WTC11 (cell line): ENCODE measurements around the gene SYNE3.

Source experiments
- ATF1 ChIP-seq: sonication (generic); formaldehyde crosslinking; IDR thresholded peaks from 2 replicates; pipeline ENCODE4 v1.8.1; 2023; ENCODE audit warnings: mild to moderate bottlenecking, moderate library complexity, missing genetic modification reagents
- CBFB ChIP-seq: sonication (generic); formaldehyde crosslinking; IDR thresholded peaks from 2 replicates; pipeline ENCODE4 v1.8.1; 2022; ENCODE audit warnings: mild to moderate bottlenecking, low read depth, missing genetic modification reagents
- FOXP1 ChIP-seq: sonication (generic); formaldehyde crosslinking; IDR thresholded peaks from 2 replicates; pipeline ENCODE4 v1.8.0; 2022; ENCODE audit warnings: missing genetic modification reagents, mild to moderate bottlenecking, moderate library complexity, borderline replicate concordance
- NFYB ChIP-seq: sonication (generic); formaldehyde crosslinking; conservative IDR thresholded peaks from 2 replicates; pipeline ENCODE4 v1.8.0; 2022; ENCODE audit warnings: low read depth, missing genetic modification reagents
- NR3C1 ChIP-seq: sonication (generic); formaldehyde crosslinking; conservative IDR thresholded peaks from 2 replicates; pipeline ENCODE4 v1.8.1; 2023; ENCODE audit warnings: low read depth, mild to moderate bottlenecking, missing genetic modification reagents
- SMAD3 ChIP-seq: sonication (generic); formaldehyde crosslinking; IDR thresholded peaks from 2 replicates; pipeline ENCODE4 v1.8.0; 2022; ENCODE audit warnings: missing genetic modification reagents, mild to moderate bottlenecking, borderline replicate concordance
- SP1 ChIP-seq: sonication (generic); formaldehyde crosslinking; conservative IDR thresholded peaks from 2 replicates; pipeline ENCODE4 v1.8.1; 2022; ENCODE audit warnings: missing genetic modification reagents
- TCF7 ChIP-seq: sonication (generic); formaldehyde crosslinking; IDR thresholded peaks from 2 replicates; pipeline ENCODE4 v1.8.0; 2022; ENCODE audit warnings: mild to moderate bottlenecking, low read depth, missing genetic modification reagents, moderate library complexity
- TF ChIP-seq, protein P1 (sequence below): fragments of 200-600 bp; IDR thresholded peaks from 2 replicates; pipeline ENCODE4 v1.8.0; 2022; ENCODE audit warnings: antibody characterized with exemption
- TF ChIP-seq, protein P2 (sequence below): sonication (generic); formaldehyde crosslinking; IDR thresholded peaks from 2 replicates; pipeline ENCODE4 v1.8.0; 2022; ENCODE audit warnings: mild to moderate bottlenecking, missing genetic modification reagents
- TF ChIP-seq, protein P3 (sequence below): sonication (generic); formaldehyde crosslinking; IDR thresholded peaks from 2 replicates; pipeline ENCODE4 v1.8.1; 2023; ENCODE audit warnings: mild to moderate bottlenecking, missing genetic modification reagents, moderate library complexity
- TF ChIP-seq, protein P4 (sequence below): sonication (generic); formaldehyde crosslinking; IDR thresholded peaks from 2 replicates; pipeline ENCODE4 v1.8.0; 2022; ENCODE audit warnings: mild to moderate bottlenecking, missing genetic modification reagents
- TF ChIP-seq, protein P5 (sequence below): sonication (generic); formaldehyde crosslinking; IDR thresholded peaks from 2 replicates; pipeline ENCODE4 v1.8.1; 2022; ENCODE audit warnings: mild to moderate bottlenecking, moderate library complexity, missing genetic modification reagents
- TF ChIP-seq, protein P6 (sequence below): sonication (generic); formaldehyde crosslinking; IDR thresholded peaks from 2 replicates; pipeline ENCODE4 v1.8.0; 2022; ENCODE audit warnings: mild to moderate bottlenecking, missing genetic modification reagents

DNA sequence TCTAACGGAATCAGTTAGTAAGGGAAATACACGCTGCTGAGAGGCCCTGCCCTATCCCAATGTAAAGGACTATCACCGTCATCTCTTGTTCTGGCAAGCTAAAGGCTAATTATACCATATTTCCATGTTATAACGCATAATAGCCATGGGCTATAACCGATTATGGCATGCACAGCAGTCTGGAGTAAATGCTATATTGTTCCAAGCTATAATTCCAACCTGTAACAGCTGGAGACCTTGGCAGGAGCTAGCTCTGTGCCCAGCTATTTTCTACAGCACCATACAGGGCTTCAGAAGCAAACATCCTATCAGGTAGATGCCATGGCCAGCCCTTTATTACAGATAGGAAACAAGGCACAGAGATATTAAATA lies 26.3 kb downstream of the SYNE3 start:
- TF ChIP-seq, protein P1, sequence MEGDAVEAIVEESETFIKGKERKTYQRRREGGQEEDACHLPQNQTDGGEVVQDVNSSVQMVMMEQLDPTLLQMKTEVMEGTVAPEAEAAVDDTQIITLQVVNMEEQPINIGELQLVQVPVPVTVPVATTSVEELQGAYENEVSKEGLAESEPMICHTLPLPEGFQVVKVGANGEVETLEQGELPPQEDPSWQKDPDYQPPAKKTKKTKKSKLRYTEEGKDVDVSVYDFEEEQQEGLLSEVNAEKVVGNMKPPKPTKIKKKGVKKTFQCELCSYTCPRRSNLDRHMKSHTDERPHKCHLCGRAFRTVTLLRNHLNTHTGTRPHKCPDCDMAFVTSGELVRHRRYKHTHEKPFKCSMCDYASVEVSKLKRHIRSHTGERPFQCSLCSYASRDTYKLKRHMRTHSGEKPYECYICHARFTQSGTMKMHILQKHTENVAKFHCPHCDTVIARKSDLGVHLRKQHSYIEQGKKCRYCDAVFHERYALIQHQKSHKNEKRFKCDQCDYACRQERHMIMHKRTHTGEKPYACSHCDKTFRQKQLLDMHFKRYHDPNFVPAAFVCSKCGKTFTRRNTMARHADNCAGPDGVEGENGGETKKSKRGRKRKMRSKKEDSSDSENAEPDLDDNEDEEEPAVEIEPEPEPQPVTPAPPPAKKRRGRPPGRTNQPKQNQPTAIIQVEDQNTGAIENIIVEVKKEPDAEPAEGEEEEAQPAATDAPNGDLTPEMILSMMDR, result no peak
- no peak for TF ChIP-seq ATF1 (CRISPR knock-in tag)
- TF ChIP-seq, protein P2, sequence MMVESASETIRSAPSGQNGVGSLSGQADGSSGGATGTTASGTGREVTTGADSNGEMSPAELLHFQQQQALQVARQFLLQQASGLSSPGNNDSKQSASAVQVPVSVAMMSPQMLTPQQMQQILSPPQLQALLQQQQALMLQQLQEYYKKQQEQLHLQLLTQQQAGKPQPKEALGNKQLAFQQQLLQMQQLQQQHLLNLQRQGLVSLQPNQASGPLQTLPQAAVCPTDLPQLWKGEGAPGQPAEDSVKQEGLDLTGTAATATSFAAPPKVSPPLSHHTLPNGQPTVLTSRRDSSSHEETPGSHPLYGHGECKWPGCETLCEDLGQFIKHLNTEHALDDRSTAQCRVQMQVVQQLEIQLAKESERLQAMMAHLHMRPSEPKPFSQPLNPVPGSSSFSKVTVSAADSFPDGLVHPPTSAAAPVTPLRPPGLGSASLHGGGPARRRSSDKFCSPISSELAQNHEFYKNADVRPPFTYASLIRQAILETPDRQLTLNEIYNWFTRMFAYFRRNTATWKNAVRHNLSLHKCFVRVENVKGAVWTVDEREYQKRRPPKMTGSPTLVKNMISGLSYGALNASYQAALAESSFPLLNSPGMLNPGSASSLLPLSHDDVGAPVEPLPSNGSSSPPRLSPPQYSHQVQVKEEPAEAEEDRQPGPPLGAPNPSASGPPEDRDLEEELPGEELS (CRISPR knock-in tag), result no peak
- TF ChIP-seq FOXP1 (CRISPR knock-in tag), result no peak
- TF ChIP-seq, protein P3, sequence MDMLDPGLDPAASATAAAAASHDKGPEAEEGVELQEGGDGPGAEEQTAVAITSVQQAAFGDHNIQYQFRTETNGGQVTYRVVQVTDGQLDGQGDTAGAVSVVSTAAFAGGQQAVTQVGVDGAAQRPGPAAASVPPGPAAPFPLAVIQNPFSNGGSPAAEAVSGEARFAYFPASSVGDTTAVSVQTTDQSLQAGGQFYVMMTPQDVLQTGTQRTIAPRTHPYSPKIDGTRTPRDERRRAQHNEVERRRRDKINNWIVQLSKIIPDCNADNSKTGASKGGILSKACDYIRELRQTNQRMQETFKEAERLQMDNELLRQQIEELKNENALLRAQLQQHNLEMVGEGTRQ (CRISPR knock-in tag), result no peak
- no peak for TF ChIP-seq SP1 (CRISPR knock-in tag)
- no peak for TF ChIP-seq TCF7 (CRISPR knock-in tag)
- TF ChIP-seq, protein P4, sequence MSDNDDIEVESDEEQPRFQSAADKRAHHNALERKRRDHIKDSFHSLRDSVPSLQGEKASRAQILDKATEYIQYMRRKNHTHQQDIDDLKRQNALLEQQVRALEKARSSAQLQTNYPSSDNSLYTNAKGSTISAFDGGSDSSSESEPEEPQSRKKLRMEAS, result no peak
- no peak for TF ChIP-seq SMAD3 (CRISPR knock-in tag)
- no peak for TF ChIP-seq NR3C1
- TF ChIP-seq, protein P5, sequence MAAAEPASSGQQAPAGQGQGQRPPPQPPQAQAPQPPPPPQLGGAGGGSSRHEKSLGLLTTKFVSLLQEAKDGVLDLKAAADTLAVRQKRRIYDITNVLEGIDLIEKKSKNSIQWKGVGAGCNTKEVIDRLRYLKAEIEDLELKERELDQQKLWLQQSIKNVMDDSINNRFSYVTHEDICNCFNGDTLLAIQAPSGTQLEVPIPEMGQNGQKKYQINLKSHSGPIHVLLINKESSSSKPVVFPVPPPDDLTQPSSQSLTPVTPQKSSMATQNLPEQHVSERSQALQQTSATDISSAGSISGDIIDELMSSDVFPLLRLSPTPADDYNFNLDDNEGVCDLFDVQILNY (CRISPR knock-in tag), result no peak
- no peak for TF ChIP-seq NFYB (CRISPR knock-in tag)
- TF ChIP-seq CBFB (CRISPR knock-in tag), result no peak
- TF ChIP-seq, protein P6, sequence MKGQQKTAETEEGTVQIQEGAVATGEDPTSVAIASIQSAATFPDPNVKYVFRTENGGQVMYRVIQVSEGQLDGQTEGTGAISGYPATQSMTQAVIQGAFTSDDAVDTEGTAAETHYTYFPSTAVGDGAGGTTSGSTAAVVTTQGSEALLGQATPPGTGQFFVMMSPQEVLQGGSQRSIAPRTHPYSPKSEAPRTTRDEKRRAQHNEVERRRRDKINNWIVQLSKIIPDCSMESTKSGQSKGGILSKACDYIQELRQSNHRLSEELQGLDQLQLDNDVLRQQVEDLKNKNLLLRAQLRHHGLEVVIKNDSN (CRISPR knock-in tag), result no peak
